Right lobe of liver (tissue), 6 donors: ENCODE measurements around the gene DSG3. TPM values are rescaled to one million over a fixed set of nuclear protein-coding genes. Genes with fewer than 3 reads are reported as not detected.
"Not testable (repeated sequence)": the region's sequence is repeated elsewhere in the genome, so short reads cannot be mapped to it uniquely, and the experiment has no call there.

Experiments
- ATAC-seq, 4 donors: fragments of 200-7000 bp; cut with Tn5 transposase; one replicate each; pipeline ENCODE4 v1.9.1; 2020; ENCODE audit warnings: mild to moderate bottlenecking in 4 of 4, moderate library complexity in 4 of 4
- DNase-seq, 3 donors: peaks; one replicate each; pipeline ENCODE4 v3.0.0-alpha.2; 2020
- H3K27ac ChIP-seq, 3 donors: fragments of 200-600 bp; one replicate each; pipeline ENCODE4 v1.8.0; 2022
- H3K27me3 ChIP-seq, 2 donors: fragments of 200-600 bp; one replicate each; pipeline ENCODE4 v1.8.0; 2022
- H3K36me3 ChIP-seq, 4 donors: fragments of 200-600 bp; sonication (generic) in 1 of 4; one replicate each; pipeline versions ENCODE4 v1.5.1 to v1.8.0; 2017 to 2022; ENCODE audit warnings: control low read depth in 1 of 4
- H3K4me1 ChIP-seq, 4 donors: fragments of 200-600 bp; sonication (generic) in 1 of 4; one replicate each; pipeline versions ENCODE4 v1.5.1 to v1.8.0; 2017 to 2022; ENCODE audit warnings: control low read depth in 1 of 4
- H3K4me3 ChIP-seq, 3 donors: fragments of 200-600 bp; one replicate each; pipeline ENCODE4 v1.8.0; 2022
- H3K9me3 ChIP-seq, 4 donors: fragments of 200-600 bp; sonication (generic) in 1 of 4; one replicate each; pipeline versions ENCODE4 v1.5.1 to v1.8.0; 2017 to 2022; ENCODE audit warnings: control low read depth in 1 of 4
- POLR2A ChIP-seq: fragments of 450-650 bp; IDR thresholded peaks from one replicate; pipeline ENCODE4 v1.6.1; 2017; ENCODE audit warnings: antibody characterized with exemption, mild to moderate bottlenecking
- WGBS: methylation state at CpG from one replicate; pipeline ENCODE4 v1.1.6; 2018; ENCODE audit warnings: low coverage, low lambda C conversion rate; ENCODE audit not compliant: insufficient coverage; ENCODE audit errors: missing lambda C conversion rate; 5-methylcytosine and 5-hydroxymethylcytosine counted together
- intact Hi-C, 2 donors: fragments of 100-400 bp; cut with DNase I; formaldehyde crosslinking; loops; one replicate each; pipeline versions ENCODE4 v1.11.2 to v1.14.1; 2022
- total RNA-seq, 6 experiments: library from RNA; depleted of rRNA in 2 of 6; stranded (reverse); fragments of >200 nt in 2 of 6; fragmentation: NEBNext Ultra II Directional in 3 of 6; extraction: Animal tissue kit (Norgen Biotek cat#: 25700) in 3 of 6; gene quantifications; one replicate each; pipeline versions ENCODE4 v1.1.0 to v1.2.4, GENCODE V29; 2016 to 2023
- TF ChIP-seq, protein P1 (sequence below), 4 donors: fragments of 200-600 bp in 3 of 4; fragments of 450-650 bp in 1 of 4; IDR thresholded peaks; one replicate each; pipeline versions ENCODE4 v1.5.1 to v1.8.0; 2016 to 2022; ENCODE audit warnings: antibody characterized with exemption in 4 of 4, mild to moderate bottlenecking in 2 of 4
- donor health status: DM: no; HTN: yes; CAD: no.
- donor health status: DM: no; HTN: no; CAD: no.
- donor health status: DM: no; HTN: no; CAD: no.
- donor health status: DM: no; HTN: yes; CAD: no.
- donor health status: DM: no; HTN: yes; CAD: no.

Gene DSG3
- total RNA-seq, 6 experiments from 2014 or later: 0.09 TPM; not detected in 5

DNA sequence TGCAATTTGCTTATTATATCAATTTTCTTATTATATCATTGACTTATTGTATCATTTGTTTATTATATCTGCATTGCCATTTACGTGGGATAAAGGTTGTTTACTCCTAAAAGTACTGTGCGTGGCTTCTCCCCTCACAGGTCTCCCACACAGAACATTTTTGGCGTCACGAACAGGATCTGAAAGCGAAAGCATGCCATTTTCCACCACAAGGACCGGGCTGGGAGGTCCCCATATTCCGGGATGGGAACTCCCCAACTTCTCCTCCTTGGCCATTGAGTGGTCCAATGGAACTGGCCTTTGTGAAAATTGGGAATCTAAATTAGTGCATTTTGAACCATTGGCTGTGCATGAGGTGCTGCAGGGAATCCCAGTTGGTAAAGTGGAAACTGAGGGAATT, 45.6 kb downstream of the DSG3 start:
- no peaks in the 10 kb centered on the region for H3K9me3 ChIP-seq
- H3K4me1 ChIP-seq: no peaks in the 10 kb centered on the region
- intact Hi-C loops: no loop called here
- WGBS: 82% methylated on average over 7 of the region's 7 CpGs
- H3K36me3 ChIP-seq: no peaks in the 10 kb centered on the region
- H3K27me3 ChIP-seq: no peaks in the 10 kb centered on the region
- DNase-seq (no peak), ATAC-seq (no peak)
- TF ChIP-seq POLR2A: no peak
- H3K27ac ChIP-seq: no peak overlapping the region
- no peak overlapping the region for H3K4me3 ChIP-seq

DNA sequence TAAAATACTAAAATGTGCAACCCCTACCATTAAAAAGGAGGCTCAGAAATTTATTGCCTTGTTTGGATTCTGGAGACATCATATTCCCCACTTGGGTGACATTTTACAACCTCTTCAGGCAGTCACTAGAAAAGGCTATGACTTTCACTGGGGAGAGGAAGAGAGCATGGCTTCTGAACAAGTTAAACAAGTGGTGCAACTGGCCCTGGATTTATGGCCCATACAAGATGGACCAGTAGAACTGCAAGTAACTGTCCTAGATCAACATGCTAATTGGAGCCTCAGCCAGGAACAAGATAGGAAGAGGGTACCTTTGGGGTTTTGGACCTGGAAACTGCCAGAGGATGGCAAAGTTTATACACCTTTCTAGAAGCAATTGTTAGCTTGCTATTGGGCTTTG, 46.4 kb downstream of the DSG3 start:
- no peaks in the 10 kb centered on the region for H3K9me3 ChIP-seq
- H3K27me3 ChIP-seq: no peaks in the 10 kb centered on the region
- no peaks in the 10 kb centered on the region for H3K36me3 ChIP-seq
- TF ChIP-seq POLR2A: no peak
- TF ChIP-seq, protein P1, sequence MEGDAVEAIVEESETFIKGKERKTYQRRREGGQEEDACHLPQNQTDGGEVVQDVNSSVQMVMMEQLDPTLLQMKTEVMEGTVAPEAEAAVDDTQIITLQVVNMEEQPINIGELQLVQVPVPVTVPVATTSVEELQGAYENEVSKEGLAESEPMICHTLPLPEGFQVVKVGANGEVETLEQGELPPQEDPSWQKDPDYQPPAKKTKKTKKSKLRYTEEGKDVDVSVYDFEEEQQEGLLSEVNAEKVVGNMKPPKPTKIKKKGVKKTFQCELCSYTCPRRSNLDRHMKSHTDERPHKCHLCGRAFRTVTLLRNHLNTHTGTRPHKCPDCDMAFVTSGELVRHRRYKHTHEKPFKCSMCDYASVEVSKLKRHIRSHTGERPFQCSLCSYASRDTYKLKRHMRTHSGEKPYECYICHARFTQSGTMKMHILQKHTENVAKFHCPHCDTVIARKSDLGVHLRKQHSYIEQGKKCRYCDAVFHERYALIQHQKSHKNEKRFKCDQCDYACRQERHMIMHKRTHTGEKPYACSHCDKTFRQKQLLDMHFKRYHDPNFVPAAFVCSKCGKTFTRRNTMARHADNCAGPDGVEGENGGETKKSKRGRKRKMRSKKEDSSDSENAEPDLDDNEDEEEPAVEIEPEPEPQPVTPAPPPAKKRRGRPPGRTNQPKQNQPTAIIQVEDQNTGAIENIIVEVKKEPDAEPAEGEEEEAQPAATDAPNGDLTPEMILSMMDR (IDR thresholded peaks at IDR 0.05): no peak
- DNase-seq: no peak
- H3K4me1 ChIP-seq: no peaks in the 10 kb centered on the region
- no peak overlapping the region for H3K4me3 ChIP-seq
- no peak for ATAC-seq
- intact Hi-C loops: no loop called here
- no peak overlapping the region for H3K27ac ChIP-seq

DNA sequence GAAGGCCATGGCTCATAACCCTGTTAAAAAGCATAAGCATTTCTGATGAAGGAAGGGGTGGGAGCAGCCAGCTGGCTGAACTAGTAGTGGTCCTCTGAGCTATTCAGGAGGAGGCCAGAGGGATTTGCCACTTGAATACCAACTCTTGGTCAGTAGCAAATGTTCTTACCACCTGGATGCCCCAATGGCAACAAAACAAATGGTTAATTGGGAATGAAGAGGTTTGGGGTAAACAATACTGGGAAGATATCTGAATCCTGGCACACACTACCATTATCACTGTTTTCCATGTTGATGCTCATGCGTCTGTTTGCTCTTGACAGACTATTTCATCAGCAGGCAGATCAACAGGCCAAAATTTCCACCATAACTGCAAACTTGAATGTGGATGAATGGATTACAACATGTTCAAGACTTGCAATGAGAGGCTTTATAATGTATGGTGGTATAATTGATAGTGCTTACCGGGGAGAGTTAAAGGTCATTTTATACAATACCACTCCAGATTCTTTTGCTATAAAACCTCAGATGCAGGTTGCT, 47.2 kb downstream of the DSG3 start:
- H3K9me3 ChIP-seq, DNase-seq, H3K36me3 ChIP-seq, H3K27me3 ChIP-seq, intact Hi-C loops, H3K27ac ChIP-seq, ATAC-seq, H3K4me3 ChIP-seq, H3K4me1 ChIP-seq: not testable (repeated sequence)
- WGBS: 61% methylated on average over 2 of the region's 2 CpGs

DNA sequence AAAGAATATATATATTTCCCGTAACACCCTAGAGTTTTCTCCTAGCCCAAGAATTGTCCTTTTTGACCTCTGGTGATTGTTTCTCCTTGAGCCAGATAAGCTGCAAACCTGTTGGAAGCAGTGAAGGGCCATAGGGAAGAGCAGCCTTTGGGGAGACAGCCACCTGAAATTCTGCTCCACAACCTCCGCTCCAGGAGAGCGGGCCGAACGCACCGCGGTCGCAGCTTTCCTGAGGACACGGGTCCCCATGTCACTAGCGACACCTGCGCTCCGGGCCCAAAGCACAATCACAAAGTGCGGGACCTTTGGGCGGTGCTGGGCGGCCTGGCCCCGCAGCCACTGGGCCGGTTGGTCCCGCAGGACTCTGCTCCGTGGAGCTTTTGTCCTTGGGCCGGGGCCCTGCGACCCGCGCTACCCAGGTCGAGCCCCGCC, 49.9 kb downstream of the DSG3 start:
- peak overlapping the region; percentile 62 to 81 (median 68) for H3K4me3 ChIP-seq
- intact Hi-C loops: no loop called here
- peak overlapping the region; percentile 61 to 71 (median 70) for H3K27ac ChIP-seq
- DNase-seq: peak in 2 of 3 donors; percentile 60 to 61
- WGBS: 61% methylated on average over 2 of the region's 25 CpGs
- no peaks in the 10 kb centered on the region for H3K9me3 ChIP-seq
- H3K36me3 ChIP-seq: no peaks in the 10 kb centered on the region
- TF ChIP-seq, protein P1 (IDR thresholded peaks at IDR 0.05): peak in 1 of 4 donors; percentile 3
- TF ChIP-seq POLR2A: no peak
- no peaks in the 10 kb centered on the region for H3K27me3 ChIP-seq
- ATAC-seq: peak; percentile 57 to 73 (median 65)
- H3K4me1 ChIP-seq: no peaks in the 10 kb centered on the region

DNA sequence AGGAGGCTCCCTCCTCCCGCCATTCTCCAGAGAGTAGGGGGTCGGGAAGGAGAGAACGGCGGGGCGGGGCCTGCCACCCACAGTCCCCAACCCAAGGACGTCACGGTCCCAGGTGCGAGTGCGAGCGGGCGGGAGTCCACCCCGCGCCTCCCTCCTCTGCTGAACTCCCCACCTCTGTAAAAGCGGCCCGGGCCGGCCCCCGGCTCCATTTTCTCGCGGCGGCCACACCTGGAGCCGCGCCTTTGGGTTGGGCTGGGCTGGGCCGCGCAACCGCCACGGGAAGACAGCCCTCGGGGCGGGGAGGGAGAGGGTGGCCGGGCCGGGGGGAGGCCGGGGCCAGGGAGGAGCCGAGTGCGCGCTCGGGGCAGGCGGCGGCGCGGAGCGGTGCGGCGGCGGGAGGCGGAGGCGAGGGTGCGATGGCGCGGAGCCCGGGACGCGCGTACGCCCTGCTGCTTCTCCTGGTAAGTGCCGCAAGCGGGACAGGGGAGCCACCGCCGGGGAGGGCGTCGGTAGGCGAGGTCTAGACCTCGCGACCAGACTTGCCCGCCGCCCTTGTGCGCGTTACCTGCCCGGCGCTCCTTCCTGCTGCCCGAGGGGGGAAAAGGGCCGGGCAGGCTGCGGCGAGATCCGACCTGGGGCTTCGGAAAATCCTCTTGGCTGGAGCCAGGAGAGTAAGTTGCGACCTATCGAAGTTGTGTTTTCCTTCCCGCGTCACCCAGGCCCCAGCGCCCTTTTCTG, 50.5 kb downstream of the DSG3 start, which contains the start of gene DSG2:
DSG2 (plus strand) TSS at position 342 of the 738 bp plus-strand sequence; CDS start at position 417, 75 bp downstream.
- H3K4me3 ChIP-seq: peak within 1 kb of the TSS; percentile 62 to 81 (median 68)
- peak within 1 kb of the TSS; percentile 61 to 71 (median 70) for H3K27ac ChIP-seq
- no peaks in the 10 kb centered on the region for H3K4me1 ChIP-seq
- peak; percentile 87 to 92 (median 90) for DNase-seq
- no peaks in the 10 kb centered on the region for H3K27me3 ChIP-seq
- ATAC-seq: peak; percentile 91 to 98 (median 94)
- intact Hi-C loops: no loop called here
- H3K36me3 ChIP-seq: no peaks in the 10 kb centered on the region
- TF ChIP-seq, protein P1 (IDR thresholded peaks at IDR 0.05): no peak
- peak; percentile 71 for TF ChIP-seq POLR2A
- no peaks in the 10 kb centered on the region for H3K9me3 ChIP-seq
- WGBS: 0% methylated on average over 7 of the region's 79 CpGs
